NB4 (cell line): ENCODE data around the gene GPRASP2.

Source experiments
- POLR2A ChIP-seq: IDR thresholded peaks from 2 replicates; pipeline ENCODE4 v1.6.1; 2011; ENCODE audit warnings: mild to moderate bottlenecking; ENCODE audit not compliant: insufficient read length; ENCODE audit errors: extremely low read depth
- TF ChIP-seq, protein P1 (sequence below): IDR thresholded peaks from one replicate; pipeline ENCODE4 v1.5.1; 2012; ENCODE audit warnings: low read depth, low read length

DNA sequence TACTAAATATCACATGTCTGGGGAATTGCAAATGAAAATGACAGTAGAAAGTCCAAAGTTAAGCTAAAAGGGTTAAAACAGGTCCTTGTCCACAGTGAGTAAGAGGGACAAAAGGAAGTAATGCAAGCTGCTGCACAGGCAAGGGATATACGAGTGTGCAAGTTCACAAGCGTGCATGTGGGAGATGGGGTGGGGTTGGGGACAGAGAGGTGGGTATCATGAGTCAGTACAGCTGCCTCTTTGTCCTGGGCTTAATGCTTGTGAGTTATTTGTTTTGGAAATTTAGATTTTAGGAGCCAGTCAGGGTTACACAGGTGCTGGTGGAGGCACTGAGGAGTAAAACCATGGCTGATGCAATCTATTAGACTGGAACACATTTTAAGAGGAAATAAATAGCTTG, 3.3 kb upstream of the GPRASP2 start:
- TF ChIP-seq, protein P1, sequence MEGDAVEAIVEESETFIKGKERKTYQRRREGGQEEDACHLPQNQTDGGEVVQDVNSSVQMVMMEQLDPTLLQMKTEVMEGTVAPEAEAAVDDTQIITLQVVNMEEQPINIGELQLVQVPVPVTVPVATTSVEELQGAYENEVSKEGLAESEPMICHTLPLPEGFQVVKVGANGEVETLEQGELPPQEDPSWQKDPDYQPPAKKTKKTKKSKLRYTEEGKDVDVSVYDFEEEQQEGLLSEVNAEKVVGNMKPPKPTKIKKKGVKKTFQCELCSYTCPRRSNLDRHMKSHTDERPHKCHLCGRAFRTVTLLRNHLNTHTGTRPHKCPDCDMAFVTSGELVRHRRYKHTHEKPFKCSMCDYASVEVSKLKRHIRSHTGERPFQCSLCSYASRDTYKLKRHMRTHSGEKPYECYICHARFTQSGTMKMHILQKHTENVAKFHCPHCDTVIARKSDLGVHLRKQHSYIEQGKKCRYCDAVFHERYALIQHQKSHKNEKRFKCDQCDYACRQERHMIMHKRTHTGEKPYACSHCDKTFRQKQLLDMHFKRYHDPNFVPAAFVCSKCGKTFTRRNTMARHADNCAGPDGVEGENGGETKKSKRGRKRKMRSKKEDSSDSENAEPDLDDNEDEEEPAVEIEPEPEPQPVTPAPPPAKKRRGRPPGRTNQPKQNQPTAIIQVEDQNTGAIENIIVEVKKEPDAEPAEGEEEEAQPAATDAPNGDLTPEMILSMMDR: no peak
- no peak for TF ChIP-seq POLR2A
